ENCODE measurements around the gene FDX1. TPM values are rescaled to one million over a fixed set of nuclear protein-coding genes. Genes with fewer than 3 reads are reported as not detected.

FDX1 gene
- total RNA-seq, 1 experiment from 2014 or later: 19.7 TPM

- Histone ChIP-seq H3K36me3 (peaks cover 7% of the 10 kb centered on the region), H3K4me3 (no peak overlapping the region), H3K27me3 (no peaks in the 10 kb centered on the region), H3K9me3 (no peaks in the 10 kb centered on the region)
- DNase-seq: no peak
Measured at GRCh38 chr11:110447897-110448745, 18.4 kb downstream of the FDX1 start.

GRCh38 chr11:110450246-110450645 is 20.5 kb downstream of the FDX1 start:
- Histone ChIP-seq H3K36me3 (peaks cover 7% of the 10 kb centered on the region), H3K4me3 (no peak overlapping the region), H3K9me3 (no peaks in the 10 kb centered on the region), H3K27me3 (no peaks in the 10 kb centered on the region)
- DNase-seq: no peak

DNA sequence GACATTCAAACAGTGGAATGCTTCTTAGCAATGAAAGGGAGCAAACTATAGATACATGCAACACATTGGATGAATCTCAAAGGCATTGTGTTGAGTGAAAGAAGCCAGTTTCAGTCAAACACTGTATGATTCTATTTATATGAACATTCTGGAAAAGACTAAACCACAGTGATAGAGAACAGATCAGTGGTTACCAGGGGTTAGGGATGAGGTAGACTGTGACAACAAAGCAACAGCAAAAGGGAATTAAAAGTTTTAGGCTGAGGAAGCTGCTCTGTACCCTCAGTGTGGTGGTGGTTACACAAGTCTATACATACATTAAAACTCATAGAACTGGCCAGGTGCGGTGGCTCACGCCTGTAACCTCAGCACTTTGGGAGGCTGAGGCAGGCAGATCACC is 23.0 kb downstream of the FDX1 start:
- Histone ChIP-seq H3K27me3 (no peaks in the 10 kb centered on the region), H3K9me3 (no peaks in the 10 kb centered on the region), H3K4me3 (no peak overlapping the region), H3K36me3 (peaks cover 7% of the 10 kb centered on the region)
- DNase-seq: no peak

GRCh38 chr11:110453684-110454354 is 24.1 kb downstream of the FDX1 start:
- Histone ChIP-seq H3K27me3 (no peaks in the 10 kb centered on the region), H3K4me3 (no peak overlapping the region), H3K36me3 (peaks cover 7% of the 10 kb centered on the region), H3K9me3 (no peaks in the 10 kb centered on the region)
- no peak for DNase-seq

DNA sequence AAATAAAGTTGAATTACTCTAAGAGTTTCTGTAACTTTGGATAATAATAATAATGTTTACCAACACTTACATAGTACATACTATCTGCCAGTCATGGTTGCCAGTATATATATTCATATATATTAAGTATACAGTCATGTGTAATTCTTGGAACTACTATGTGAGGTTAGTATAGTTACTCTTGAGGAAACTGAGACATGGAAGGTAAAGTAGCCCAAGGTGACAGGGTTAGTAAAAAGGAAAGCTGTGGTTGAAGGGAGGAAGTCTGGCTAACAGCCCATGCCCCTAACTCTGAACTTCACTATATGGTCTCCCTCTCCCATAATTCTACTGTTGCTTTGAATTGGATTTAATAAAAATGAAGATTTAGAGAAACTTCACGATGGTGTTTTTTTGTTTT is 24.9 kb downstream of the FDX1 start:
- Histone ChIP-seq H3K9me3 (no peaks in the 10 kb centered on the region), H3K36me3 (peaks cover 7% of the 10 kb centered on the region), H3K4me3 (no peak overlapping the region), H3K27me3 (no peaks in the 10 kb centered on the region)
- DNase-seq: no peak

DNA sequence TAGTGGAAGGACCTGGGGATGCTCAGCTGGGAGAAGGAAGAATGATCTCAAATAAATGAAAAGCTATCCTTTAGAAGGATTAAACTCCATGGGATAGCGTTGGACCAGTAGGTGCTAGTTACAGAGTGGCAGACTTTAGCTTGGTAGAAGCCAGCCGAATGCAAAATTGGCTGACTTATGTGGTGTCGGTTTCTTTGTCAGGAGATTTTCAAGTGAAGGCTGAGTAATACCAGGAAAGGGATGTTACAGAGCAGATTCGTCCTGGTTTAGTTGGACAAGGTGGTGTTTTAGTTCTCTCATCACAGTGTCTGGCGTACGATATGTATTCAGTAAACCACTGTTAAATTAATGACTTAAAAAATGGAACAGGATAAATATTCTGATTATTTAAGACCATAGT is 26.0 kb downstream of the FDX1 start:
- DNase-seq: no peak
- no peaks in the 10 kb centered on the region for H3K27me3 ChIP-seq
- no peaks in the 10 kb centered on the region for H3K9me3 ChIP-seq
- H3K36me3 ChIP-seq: peaks cover 7% of the 10 kb centered on the region
- H3K4me3 ChIP-seq: no peak overlapping the region

GRCh38 chr11:110463153-110463552 is 33.4 kb downstream of the FDX1 start:
- Histone ChIP-seq H3K4me3 (no peak overlapping the region), H3K9me3 (no peaks in the 10 kb centered on the region), H3K36me3 (no peaks in the 10 kb centered on the region; the same call in 1 of the 2 replicates), H3K27me3 (no peaks in the 10 kb centered on the region)
- DNase-seq: peak; percentile 20

DNA sequence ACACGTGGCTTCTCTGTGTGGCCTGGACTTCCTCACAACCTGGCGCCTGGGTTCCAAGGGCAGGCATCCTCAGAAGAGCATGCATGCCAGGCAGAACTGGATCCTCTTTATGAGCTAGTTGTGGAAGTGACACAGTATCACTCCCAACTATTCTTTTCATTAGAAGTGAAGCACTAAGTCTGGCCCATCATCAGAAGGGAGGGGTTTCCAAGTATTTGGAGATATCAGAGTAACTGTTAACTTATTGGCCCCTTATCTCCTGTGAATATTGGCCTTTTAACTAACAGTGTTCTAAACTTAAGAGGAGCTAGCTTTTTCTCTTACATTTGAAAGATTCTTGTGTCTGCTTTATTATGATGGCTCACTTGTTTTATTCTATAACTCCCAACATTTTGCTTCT is 35.5 kb downstream of the FDX1 start:
- Histone ChIP-seq H3K36me3 (no peaks in the 10 kb centered on the region), H3K4me3 (no peak overlapping the region), H3K9me3 (no peaks in the 10 kb centered on the region), H3K27me3 (no peaks in the 10 kb centered on the region)
- no peak for DNase-seq

- Histone ChIP-seq H3K4me3 (no peak overlapping the region), H3K36me3 (no peaks in the 10 kb centered on the region), H3K27me3 (no peaks in the 10 kb centered on the region), H3K9me3 (no peaks in the 10 kb centered on the region)
- no peak for DNase-seq
Measured at GRCh38 chr11:110467556-110467955, 37.8 kb downstream of the FDX1 start.

DNA sequence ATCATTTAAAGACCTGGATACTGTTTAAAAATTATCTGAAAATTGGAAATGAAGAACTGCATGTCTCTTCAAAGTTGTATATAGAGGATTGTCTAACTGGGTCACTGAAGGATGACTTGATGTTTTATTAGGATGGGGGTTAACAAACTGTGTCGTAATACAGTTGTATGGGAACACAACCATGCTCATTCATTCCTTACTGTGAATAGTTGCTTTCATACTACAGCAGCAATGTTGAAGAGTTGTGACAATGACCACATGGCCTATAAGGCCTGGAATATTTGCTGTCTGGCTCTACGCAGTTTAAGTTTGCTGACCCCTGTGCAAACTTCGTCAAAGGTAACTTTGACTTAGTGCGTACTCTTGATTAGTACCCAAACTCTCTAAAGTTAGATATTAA is 38.4 kb downstream of the FDX1 start:
- DNase-seq: no peak
- Histone ChIP-seq H3K4me3 (no peak overlapping the region), H3K36me3 (no peaks in the 10 kb centered on the region), H3K9me3 (no peaks in the 10 kb centered on the region), H3K27me3 (no peaks in the 10 kb centered on the region)

DNA sequence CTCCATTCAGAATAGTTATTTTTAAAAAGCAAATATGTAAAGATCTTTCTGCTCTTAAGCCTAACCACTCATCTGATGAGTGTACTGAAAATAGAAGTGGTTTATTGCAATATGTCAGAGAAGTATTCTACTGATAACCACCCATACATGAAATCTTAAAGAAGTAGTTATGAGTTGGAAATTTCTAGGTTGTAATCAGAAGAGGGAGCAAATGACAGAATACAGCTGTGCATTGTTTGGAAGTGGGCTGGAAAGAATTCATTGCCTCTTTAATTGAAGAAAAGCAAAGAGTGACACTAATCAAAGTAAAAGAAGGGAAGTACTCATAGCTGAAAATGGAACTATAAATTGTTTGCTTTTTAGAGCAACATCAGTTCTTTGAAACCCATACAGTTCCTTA is 39.4 kb downstream of the FDX1 start:
- no peaks in the 10 kb centered on the region; the same call in 1 of the 2 replicates for H3K36me3 ChIP-seq
- no peak for DNase-seq
- no peaks in the 10 kb centered on the region for H3K27me3 ChIP-seq
- H3K4me3 ChIP-seq: no peak overlapping the region
- no peaks in the 10 kb centered on the region for H3K9me3 ChIP-seq

- DNase-seq: no peak
- H3K9me3 ChIP-seq: no peaks in the 10 kb centered on the region
- no peaks in the 10 kb centered on the region; the same call in 1 of the 2 replicates for H3K36me3 ChIP-seq
- H3K27me3 ChIP-seq: no peaks in the 10 kb centered on the region
- no peak overlapping the region for H3K4me3 ChIP-seq
Measured at GRCh38 chr11:110470716-110471115, 41.0 kb downstream of the FDX1 start.

- Histone ChIP-seq H3K27me3 (no peaks in the 10 kb centered on the region), H3K36me3 (no peaks in the 10 kb centered on the region; the same call in 1 of the 2 replicates), H3K9me3 (no peaks in the 10 kb centered on the region), H3K4me3 (no peak overlapping the region)
- no peak for DNase-seq
Measured at GRCh38 chr11:110471371-110471770, 41.6 kb downstream of the FDX1 start.

DNA sequence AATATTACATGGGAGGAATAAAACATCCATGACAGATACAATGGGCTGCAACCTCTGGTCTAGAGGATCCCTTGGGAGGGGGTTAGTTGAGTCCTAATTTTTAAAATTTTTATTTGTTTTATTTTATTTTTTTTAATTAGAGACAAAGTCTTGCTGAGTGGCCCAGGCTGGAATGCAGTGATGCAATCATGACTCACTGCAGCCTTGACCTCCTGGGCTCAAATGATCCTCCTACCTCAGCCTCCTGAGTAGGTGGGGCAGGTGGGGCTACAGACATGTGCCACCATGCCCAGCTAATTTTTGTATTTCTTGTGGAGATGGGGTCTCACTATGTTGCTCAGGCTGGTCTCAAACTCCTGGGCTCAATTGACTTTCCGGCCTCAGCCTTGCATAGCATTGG is 43.1 kb downstream of the FDX1 start:
- peak; percentile 51 for DNase-seq
- no peaks in the 10 kb centered on the region; the same call in 1 of the 2 replicates for H3K36me3 ChIP-seq

GRCh38 chr11:110473706-110474105 is 44.0 kb downstream of the FDX1 start:
- Histone ChIP-seq H3K27me3 (no peaks in the 10 kb centered on the region), H3K9me3 (no peaks in the 10 kb centered on the region), H3K36me3 (no peaks in the 10 kb centered on the region; the same call in 1 of the 2 replicates), H3K4me3 (no peak overlapping the region)
- no peak for DNase-seq

More for the DNA sequence above, 43.1 kb downstream of the FDX1 start:
- Histone ChIP-seq H3K9me3 (no peaks in the 10 kb centered on the region), H3K27me3 (no peaks in the 10 kb centered on the region), H3K4me3 (no peak overlapping the region)

DNA sequence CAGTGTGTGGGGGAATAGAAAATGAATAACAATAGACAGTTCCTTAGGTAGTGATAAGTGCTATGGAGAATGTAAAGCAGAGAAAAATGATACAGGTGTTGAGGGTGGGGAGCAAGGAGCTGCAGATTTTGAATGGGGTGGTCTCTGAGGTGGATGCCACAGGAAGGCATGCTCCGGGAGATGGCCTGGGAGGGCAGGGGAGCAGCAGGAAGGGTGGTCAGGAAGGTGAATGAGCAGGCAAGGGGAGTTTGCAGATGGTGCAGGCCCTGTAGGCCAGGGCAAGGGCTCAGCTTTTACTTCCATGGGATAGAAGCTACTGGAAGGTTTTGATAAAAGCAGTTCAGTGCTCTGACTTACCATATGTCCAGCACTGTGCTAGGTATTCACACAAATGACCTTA is 44.8 kb downstream of the FDX1 start:
- H3K36me3 ChIP-seq: no peaks in the 10 kb centered on the region; the same call in 1 of the 2 replicates
- no peak overlapping the region for H3K4me3 ChIP-seq
- DNase-seq: no peak
- no peaks in the 10 kb centered on the region for H3K27me3 ChIP-seq
- H3K9me3 ChIP-seq: no peaks in the 10 kb centered on the region

DNA sequence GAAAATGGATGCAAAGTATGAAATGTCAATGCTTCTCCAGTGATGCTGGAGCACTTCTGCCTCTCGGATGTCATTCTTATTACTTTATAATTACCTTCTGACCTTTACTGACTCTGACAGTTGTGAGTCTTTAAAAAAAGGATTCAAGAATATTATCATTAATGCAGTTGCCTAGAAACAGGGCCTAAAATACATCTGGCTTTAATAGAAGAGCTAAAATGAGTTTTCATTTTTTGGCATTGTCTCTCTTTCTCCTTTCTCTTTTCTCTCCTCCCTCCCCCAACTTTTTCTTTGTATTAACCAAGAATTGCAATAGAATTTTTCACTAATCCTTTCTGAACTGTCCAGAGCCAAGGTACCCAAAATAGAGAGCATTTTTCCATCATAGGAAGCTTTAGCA is 45.9 kb downstream of the FDX1 start:
- H3K36me3 ChIP-seq: no peaks in the 10 kb centered on the region; the same call in 1 of the 2 replicates
- H3K9me3 ChIP-seq: no peaks in the 10 kb centered on the region
- H3K4me3 ChIP-seq: no peak overlapping the region
- no peaks in the 10 kb centered on the region for H3K27me3 ChIP-seq
- no peak for DNase-seq

DNA sequence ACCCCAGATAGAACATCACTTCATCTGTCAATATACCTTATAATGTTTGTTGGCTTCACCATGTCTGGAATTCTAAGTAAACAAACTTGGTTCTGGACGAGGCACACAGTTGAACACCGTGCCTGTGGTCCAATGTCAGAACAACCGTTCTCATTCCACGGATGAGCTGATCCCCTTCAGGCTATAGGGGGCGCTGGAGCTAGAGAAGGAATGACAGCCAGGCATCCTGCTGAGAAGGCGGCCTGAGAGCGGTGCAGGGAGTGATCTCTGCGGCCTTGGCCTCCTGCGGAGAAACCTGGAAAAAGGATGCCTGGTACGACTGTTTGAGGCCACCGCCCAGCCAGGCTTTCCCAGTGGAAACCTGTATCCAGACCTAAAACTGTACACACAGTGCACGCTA is 48.7 kb downstream of the FDX1 start:
- no peak for DNase-seq
- H3K36me3 ChIP-seq: no peaks in the 10 kb centered on the region; the same call in 1 of the 2 replicates
- no peak overlapping the region for H3K4me3 ChIP-seq
- no peaks in the 10 kb centered on the region for H3K9me3 ChIP-seq
- H3K27me3 ChIP-seq: no peaks in the 10 kb centered on the region
